HepG2 (cell line): ENCODE results near the gene TM4SF20. TPM values are rescaled to one million over a fixed set of nuclear protein-coding genes. Genes with fewer than 3 reads are reported as not detected.

Source experiments
- ATAC-seq: fragments of 200-7000 bp; cut with Tn5 transposase; 3 replicates; pipeline ENCODE4 v1.9.1; 2020; ENCODE audit warnings: mild to moderate bottlenecking, moderate library complexity
- BruUV-seq: library from RNA; stranded (reverse); fragments of 400-500 nt; replicated peaks from 2 replicates; lab custom pipeline; 2021; lab: Mats Ljungman, UMichigan
- CTCF ChIA-PET: fragments of 300-600 bp; formaldehyde crosslinking; extraction: SDS; loops from one replicate; lab custom pipeline; 2021; ENCODE audit warnings: low total read pairs, inconsistent platforms, low intra/inter-chr PET ratio; lab: Yijun Ruan, JAX
- POLR2A ChIA-PET: fragments of 350-600 bp; sonication (Branson Sonifier 250); formaldehyde crosslinking; loops from one replicate; lab custom pipeline; 2020; ENCODE audit warnings: antibody characterized with exemption, inconsistent platforms; lab: Yijun Ruan, JAX
- DNase-seq: peaks from one replicate; pipeline ENCODE4 v3.0.0-alpha.2; 2015; ENCODE audit warnings: low spot score
- FAIRE-seq: peaks from 3 replicates; lab custom pipeline; 2011; peaks lifted over from hg19 to GRCh38; lab: Jason Lieb, UNC
- H2AFZ ChIP-seq: one replicate; pipeline ENCODE4 v1.6.1; 2011; ENCODE audit warnings: low read length, inconsistent platforms
- H3K27ac ChIP-seq: fragments of 300-600 bp; 3 replicates; pipeline ENCODE4 v1.8.0; 2011; ENCODE audit warnings: mixed run types, mild to moderate bottlenecking, mixed read lengths, low read length, inconsistent platforms; ENCODE audit not compliant: insufficient read depth; ENCODE audit errors: extremely low read length
- H3K27me3 ChIP-seq, 2 experiments: fragments of 200-600 bp in 1 of 2; 2 replicates in 1 of 2; 3 replicates in 1 of 2; pipeline versions ENCODE4 v1.6.0 to v1.8.0; 2011; ENCODE audit warnings: low read length in 2 of 2, mild to moderate bottlenecking in 2 of 2, moderate library complexity in 2 of 2, inconsistent platforms in 1 of 2; ENCODE audit not compliant: insufficient read depth in 2 of 2, control insufficient read depth in 1 of 2
- H3K36me3 ChIP-seq, 2 experiments: fragments of 200-600 bp in 1 of 2; replicated peaks in 1 of 2; 2 replicates in 1 of 2; 3 replicates in 1 of 2; pipeline versions ENCODE4 v1.5.1 to v1.8.0; 2011; ENCODE audit warnings: low read length in 2 of 2, inconsistent platforms in 1 of 2; ENCODE audit not compliant: insufficient read depth in 2 of 2, control insufficient read depth in 1 of 2
- H3K4me1 ChIP-seq: 2 replicates; pipeline ENCODE4 v1.5.1; 2012; ENCODE audit warnings: low read length, inconsistent platforms; ENCODE audit not compliant: insufficient read depth
- H3K4me2 ChIP-seq: 2 replicates; pipeline ENCODE4 v1.6.0; 2011; ENCODE audit warnings: low read depth, low read length, inconsistent platforms
- H3K4me3 ChIP-seq, 3 experiments: fragments of 200-600 bp in 1 of 3; sonication (generic), shearing (Covaris generic) in 1 of 3; replicated peaks in 1 of 3; 2 replicates each; pipeline ENCODE4 v1.5.1; 2011 to 2016; ENCODE audit warnings: low read length in 3 of 3, inconsistent platforms in 2 of 3, low read depth in 2 of 3, mild to moderate bottlenecking in 2 of 3, control low read depth in 1 of 3, mixed read lengths in 1 of 3; ENCODE audit not compliant: insufficient read depth in 1 of 3
- H3K79me2 ChIP-seq: one replicate; pipeline ENCODE4 v1.6.1; 2011; ENCODE audit warnings: low read length, inconsistent platforms; ENCODE audit not compliant: insufficient read depth
- H3K9ac ChIP-seq: 2 replicates; pipeline ENCODE4 v1.6.0; 2011; ENCODE audit warnings: mild to moderate bottlenecking, low read depth, low read length, inconsistent platforms; ENCODE audit not compliant: insufficient read depth
- H3K9me3 ChIP-seq: 2 replicates; pipeline ENCODE4 v1.5.1; 2012; ENCODE audit warnings: mild to moderate bottlenecking, low read length
- H4K20me1 ChIP-seq: 2 replicates; pipeline ENCODE4 v1.6.0; 2011; ENCODE audit warnings: inconsistent platforms, mild to moderate bottlenecking, low read length, moderate library complexity; ENCODE audit not compliant: insufficient read depth
- ARNTL ChIP-seq: sonication (generic); formaldehyde crosslinking; IDR thresholded peaks from 2 replicates; pipeline ENCODE4 v1.4.0; 2020; ENCODE audit warnings: mild to moderate bottlenecking, missing genetic modification reagents
- ELK4 ChIP-seq: sonication (generic); formaldehyde crosslinking; IDR thresholded peaks from 2 replicates; pipeline ENCODE4 v1.9.0; 2021; ENCODE audit warnings: missing genetic modification reagents, borderline replicate concordance
- FOXA1 ChIP-seq, 2 experiments: fragments of 450-650 bp in 1 of 2; sonication (generic) in 1 of 2; formaldehyde crosslinking in 1 of 2; IDR thresholded peaks; 2 replicates each; pipeline versions ENCODE4 v1.4.0 to v1.6.1; 2016 to 2020; ENCODE audit warnings: missing genetic modification reagents in 1 of 2
- GLI4 ChIP-seq: sonication (generic); formaldehyde crosslinking; IDR thresholded peaks from 2 replicates; pipeline ENCODE4 v1.5.1; 2020; ENCODE audit warnings: missing genetic modification reagents, mild to moderate bottlenecking, moderate library complexity, borderline replicate concordance
- HNRNPK ChIP-seq: fragments of 200-400 bp; formaldehyde crosslinking; IDR thresholded peaks from 2 replicates; pipeline ENCODE4 v1.6.1; 2018; ENCODE audit warnings: low read length, low read depth, moderate library complexity, mild to moderate bottlenecking; ENCODE audit not compliant: poor library complexity, severe bottlenecking
- MYC ChIP-seq: sonication (generic); formaldehyde crosslinking; IDR thresholded peaks from 2 replicates; pipeline ENCODE4 v1.9.0; 2021; ENCODE audit warnings: missing genetic modification reagents, borderline replicate concordance
- NCOA1 ChIP-seq: sonication (generic); formaldehyde crosslinking; IDR thresholded peaks from 2 replicates; pipeline ENCODE4 v1.9.0; 2021; ENCODE audit warnings: missing genetic modification reagents
- SOX13 ChIP-seq, 3 experiments: fragments of 450-650 bp in 1 of 3; sonication (generic) in 1 of 3; formaldehyde crosslinking in 1 of 3; IDR thresholded peaks in 2 of 3; conservative IDR thresholded peaks in 1 of 3; 2 replicates each; pipeline versions ENCODE4 v1.5.0 to v1.6.1; 2016 to 2020; ENCODE audit warnings: antibody characterized with exemption in 1 of 3, mild to moderate bottlenecking in 1 of 3, missing compliant biosample characterization in 1 of 3, missing genetic modification reagents in 1 of 3, moderate library complexity in 1 of 3
- ZNF124 ChIP-seq: sonication (generic); formaldehyde crosslinking; IDR thresholded peaks from 2 replicates; pipeline ENCODE4 v1.4.0; 2020; ENCODE audit warnings: missing genetic modification reagents
- ZNF292 ChIP-seq: sonication (generic); formaldehyde crosslinking; IDR thresholded peaks from 2 replicates; pipeline ENCODE4 v1.8.1; 2022; ENCODE audit warnings: mild to moderate bottlenecking, low read depth, missing genetic modification reagents, borderline replicate concordance
- ZNF550 ChIP-seq: sonication (generic); formaldehyde crosslinking; IDR thresholded peaks from 2 replicates; pipeline ENCODE4 v1.4.0; 2020; ENCODE audit warnings: mild to moderate bottlenecking, missing genetic modification reagents, borderline replicate concordance
- ZNF615 ChIP-seq: sonication (generic); formaldehyde crosslinking; IDR thresholded peaks from 2 replicates; pipeline ENCODE4 v1.5.0; 2020; ENCODE audit warnings: mild to moderate bottlenecking, missing genetic modification reagents, borderline replicate concordance
- WGBS: methylation state at CpG from one replicate; pipeline ENCODE4 v1.1.6; 2017; ENCODE audit warnings: low lambda C conversion rate; 5-methylcytosine and 5-hydroxymethylcytosine counted together
- in situ Hi-C: cut with HindIII; loops from 2 replicates; pipeline ENCODE4 v1.10.0; 2017; ENCODE audit warnings: low pct_unique_long_range_greater_than_20kb; ENCODE audit not compliant: extremely low pct_ligation_motif_present
- intact Hi-C: fragments of 100-400 bp; cut with micrococcal nuclease; formaldehyde crosslinking; loops from one replicate; pipeline ENCODE4 v1.10.0; 2022; ENCODE audit not compliant: unreplicated experiment
- polyA plus RNA-seq, 8 experiments: library from polyadenylated mRNA; depleted of rRNA in 3 of 8; stranded (reverse) in 7 of 8; unstranded in 1 of 8; fragments of >200 nt; fragmentation: Illumina TruSeq in 4 of 8; extraction: Trizol in 4 of 8; gene quantifications; 2 replicates each; pipeline versions ENCODE4 v1.2.1 to v1.2.3, GENCODE V29; 2011 to 2016; ENCODE audit warnings: low read depth in 4 of 8, missing spikeins in 1 of 8, mixed read lengths in 1 of 8; ENCODE audit not compliant: insufficient read depth in 1 of 8
- total RNA-seq, 5 experiments: library from RNA; depleted of rRNA; stranded (reverse); fragments of >200 nt; fragmentation: Illumina TruSeq; extraction: Trizol; gene quantifications; 2 replicates each; pipeline ENCODE4 v1.2.3, GENCODE V29; 2016; ENCODE audit warnings: low read depth in 1 of 5
- TF ChIP-seq, protein P1 (sequence below): sonication (generic); formaldehyde crosslinking; IDR thresholded peaks from 2 replicates; pipeline ENCODE4 v1.8.1; 2023; ENCODE audit warnings: mild to moderate bottlenecking, missing genetic modification reagents, borderline replicate concordance
- TF ChIP-seq, protein P2 (sequence below), 2 experiments: sonication (generic) in 1 of 2; formaldehyde crosslinking in 1 of 2; IDR thresholded peaks; 2 replicates each; pipeline versions ENCODE4 v1.4.0 to v1.6.1; 2018 to 2020; ENCODE audit warnings: missing genetic modification reagents in 2 of 2, borderline replicate concordance in 1 of 2, low read depth in 1 of 2, mild to moderate bottlenecking in 1 of 2, missing biosample characterization in 1 of 2

TM4SF20 gene
- total and polyA plus RNA-seq, 2 of the 13 experiments (the other 11 are each of a cell fraction or from before 2014, with no cell fraction given) = not detected

- WGBS = 92% methylated on average over 7 of the region's 7 CpGs
- no TSS peak for BruUV-seq
- H4K20me1 ChIP-seq = no peaks in the 10 kb centered on the region
- no peak overlapping the region for H3K9ac ChIP-seq
- no peak overlapping the region for H3K4me3 ChIP-seq
- intact Hi-C loops = loop anchor here (10.0 kb wide), 1 partner anchor 128 kb away; the partner anchor contains the start of gene AGFG1
- peaks cover 8 to 51% of the 10 kb centered on the region in 2 experiments for H3K36me3 ChIP-seq
- no peak overlapping the region for H2AFZ ChIP-seq
- H3K27me3 ChIP-seq = no peaks in the 10 kb centered on the region
- no peak overlapping the region for H3K4me2 ChIP-seq
- H3K27ac ChIP-seq = no peak overlapping the region
- ATAC-seq = peak; percentile 50; the same call in 2 of the 3 replicates
- TF ChIP-seq ARNTL (no peak), HNRNPK (peak; percentile 34), FOXA1 (IDR thresholded peaks at IDR 0.05) (no peak), FOXA1 (CRISPR knock-in tag; IDR thresholded peaks at IDR 0.05) (0 out of 2 replicates have a peak, but pooled peaks have one; percentile 7)
- TF ChIP-seq, all 625 proteins: peak for 2
- no peak for DNase-seq
- CTCF ChIA-PET = no interaction called here
- H3K9me3 ChIP-seq = no peaks in the 10 kb centered on the region
- in situ Hi-C loops = no loop called here
- no peak for FAIRE-seq
- POLR2A ChIA-PET = interaction anchor here (0.6 to 2.0 kb wide), 2 partner anchors 8 to 19 kb away, joined by 3 to 11 read pairs; no protein-coding TSS in a partner anchor
- no peaks in the 10 kb centered on the region for H3K4me1 ChIP-seq
- H3K79me2 ChIP-seq = no peaks in the 10 kb centered on the region
Measured at GRCh38 chr2:227347117-227347516, 32.0 kb downstream of the TM4SF20 start.

- H4K20me1 ChIP-seq = no peaks in the 10 kb centered on the region
- no peak overlapping the region for H3K4me3 ChIP-seq
- intact Hi-C loops (loop anchor here (10.0 kb wide), 1 partner anchor 131 kb away; the partner anchor contains the start of gene AGFG1), in situ Hi-C loops (no loop called here)
- no peak overlapping the region for H3K4me2 ChIP-seq
- no peaks in the 10 kb centered on the region for H3K9me3 ChIP-seq
- peaks cover 9% of the 10 kb centered on the region for H3K4me1 ChIP-seq
- no peaks in the 10 kb centered on the region for H3K27me3 ChIP-seq
- FAIRE-seq (no peak), ATAC-seq (no peak), DNase-seq (no peak)
- no peak overlapping the region for H2AFZ ChIP-seq
- ChIA-PET CTCF (no interaction called here), POLR2A (no interaction called here)
- no peak overlapping the region for H3K9ac ChIP-seq
- H3K27ac ChIP-seq = no peak overlapping the region
- no peaks in the 10 kb centered on the region for H3K79me2 ChIP-seq
- peaks cover 6 to 43% of the 10 kb centered on the region in 2 experiments; a peak in 4 of 5 replicates for H3K36me3 ChIP-seq
- BruUV-seq = no TSS peak
- 100% methylated on average over 2 of the region's 2 CpGs for WGBS
- no peak for TF ChIP-seq ZNF124 (CRISPR knock-in tag)
- TF ChIP-seq ZNF615 = no peak
- TF ChIP-seq, protein P1, sequence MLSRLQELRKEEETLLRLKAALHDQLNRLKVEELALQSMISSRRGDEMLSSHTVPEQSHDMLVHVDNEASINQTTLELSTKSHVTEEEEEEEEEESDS (CRISPR knock-in tag) = no peak
- TF ChIP-seq ELK4 (CRISPR knock-in tag) = no peak
- no peak for TF ChIP-seq GLI4
- no peak for TF ChIP-seq ZNF550 (CRISPR knock-in tag)
- TF ChIP-seq MYC (CRISPR knock-in tag) = no peak
- TF ChIP-seq ZNF292 (CRISPR knock-in tag) = no peak
- no peak for TF ChIP-seq NCOA1
- TF ChIP-seq, protein P2, sequence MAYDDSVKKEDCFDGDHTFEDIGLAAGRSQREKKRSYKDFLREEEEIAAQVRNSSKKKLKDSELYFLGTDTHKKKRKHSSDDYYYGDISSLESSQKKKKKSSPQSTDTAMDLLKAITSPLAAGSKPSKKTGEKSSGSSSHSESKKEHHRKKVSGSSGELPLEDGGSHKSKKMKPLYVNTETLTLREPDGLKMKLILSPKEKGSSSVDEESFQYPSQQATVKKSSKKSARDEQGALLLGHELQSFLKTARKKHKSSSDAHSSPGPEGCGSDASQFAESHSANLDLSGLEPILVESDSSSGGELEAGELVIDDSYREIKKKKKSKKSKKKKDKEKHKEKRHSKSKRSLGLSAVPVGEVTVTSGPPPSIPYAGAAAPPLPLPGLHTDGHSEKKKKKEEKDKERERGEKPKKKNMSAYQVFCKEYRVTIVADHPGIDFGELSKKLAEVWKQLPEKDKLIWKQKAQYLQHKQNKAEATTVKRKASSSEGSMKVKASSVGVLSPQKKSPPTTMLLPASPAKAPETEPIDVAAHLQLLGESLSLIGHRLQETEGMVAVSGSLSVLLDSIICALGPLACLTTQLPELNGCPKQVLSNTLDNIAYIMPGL (CRISPR knock-in tag; IDR thresholded peaks at IDR 0.05; ENCODE audit: borderline replicate concordance in 1 of 2, low read depth in 1 of 2) = no peak
- no peak for TF ChIP-seq SOX13 (IDR thresholded peaks at IDR 0.05)
- TF ChIP-seq SOX13 (CRISPR knock-in tag; conservative IDR thresholded peaks at IDR 0.05 in 1 of 2, IDR thresholded peaks at IDR 0.05 in 1 of 2) = no peak
Measured at GRCh38 chr2:227344231-227344630, 34.9 kb downstream of the TM4SF20 start.
